Activated T-cell treated with anti-CD3 and anti-CD28 coated beads for 24 hours (primary cell): ENCODE measurements around the gene PKP4.

ENCODE experiments used
- DNase-seq: peaks from one replicate; pipeline ENCODE4 v3.0.0-alpha.2; 2020; ENCODE audit warnings: low read depth

PKP4 gene

DNA sequence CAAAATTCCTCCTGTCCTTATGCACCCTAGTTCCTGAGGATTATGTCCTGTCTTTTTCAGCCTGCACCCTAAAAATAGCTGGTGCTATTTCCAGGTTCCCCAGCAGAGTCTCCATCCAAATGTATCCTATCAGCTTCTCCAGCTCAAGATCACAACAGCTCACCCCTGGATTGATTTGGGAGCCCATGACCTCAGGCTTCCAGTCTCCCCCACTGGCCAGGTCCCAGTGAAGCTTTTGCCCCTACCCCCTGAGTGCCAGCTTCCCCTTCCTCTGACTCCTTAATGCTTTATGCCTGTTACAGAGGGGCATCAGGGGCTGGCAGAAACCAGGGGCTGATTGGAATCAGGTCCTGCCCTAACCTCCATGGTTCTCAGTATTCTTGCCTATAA, 261.4 kb downstream of the PKP4 start:
- no peak for DNase-seq

GRCh38 chr2:158718851-158719250, 262.1 kb downstream of the PKP4 start:
- no peak for DNase-seq

DNA sequence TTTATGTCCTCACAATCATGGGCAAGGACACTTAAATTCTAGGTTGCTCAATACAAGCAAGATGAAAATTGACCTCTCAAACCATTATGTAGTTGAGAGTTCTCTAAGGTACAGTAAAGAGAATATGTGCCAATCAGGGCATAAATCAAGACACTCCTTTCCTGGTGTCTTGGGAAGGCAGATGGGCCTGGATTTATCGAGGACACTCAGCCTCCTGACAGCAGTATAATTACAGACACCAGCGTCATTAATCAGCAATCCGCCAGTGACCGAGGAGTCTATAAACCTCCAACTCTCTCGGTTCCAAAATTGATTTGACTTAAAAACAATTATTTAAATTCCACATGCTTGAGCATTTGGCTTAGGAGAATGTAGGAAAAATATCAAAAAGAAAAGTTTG, 262.7 kb downstream of the PKP4 start:
- no peak for DNase-seq

GRCh38 chr2:158722266-158723105, 265.7 kb downstream of the PKP4 start:
- DNase-seq = no peak

DNA sequence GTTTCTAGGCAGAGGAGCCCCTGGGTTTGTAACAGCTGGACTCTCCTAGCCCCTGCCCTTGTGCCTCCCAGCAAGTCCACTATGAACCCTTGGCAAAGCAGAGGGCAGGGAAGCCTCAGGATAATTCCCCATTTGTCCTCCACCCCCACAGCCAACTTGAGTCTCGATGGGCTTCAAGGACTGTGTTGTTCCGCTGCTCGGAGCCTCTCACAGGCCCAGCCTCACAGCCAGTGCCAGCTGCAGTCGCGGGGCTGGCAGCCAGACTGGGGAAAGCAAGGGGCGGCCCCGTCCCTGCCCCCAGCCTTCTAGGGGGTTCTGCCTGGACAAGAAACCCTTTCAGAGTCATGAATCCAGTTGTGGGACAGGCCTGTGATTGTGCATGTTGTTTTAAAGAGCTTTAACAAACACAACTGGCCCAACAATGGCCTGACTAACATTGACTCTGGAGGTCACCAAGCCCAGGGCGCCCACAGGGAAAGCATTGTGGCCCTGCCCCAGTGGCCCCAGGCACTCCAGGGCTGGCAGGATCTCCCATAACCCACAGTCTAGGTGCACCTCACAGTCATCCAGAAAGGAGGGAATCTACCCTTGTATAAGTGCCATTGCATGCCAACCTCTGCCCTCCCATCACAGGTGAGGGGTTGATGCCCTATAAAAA, 266.6 kb downstream of the PKP4 start:
- DNase-seq = no peak

DNA sequence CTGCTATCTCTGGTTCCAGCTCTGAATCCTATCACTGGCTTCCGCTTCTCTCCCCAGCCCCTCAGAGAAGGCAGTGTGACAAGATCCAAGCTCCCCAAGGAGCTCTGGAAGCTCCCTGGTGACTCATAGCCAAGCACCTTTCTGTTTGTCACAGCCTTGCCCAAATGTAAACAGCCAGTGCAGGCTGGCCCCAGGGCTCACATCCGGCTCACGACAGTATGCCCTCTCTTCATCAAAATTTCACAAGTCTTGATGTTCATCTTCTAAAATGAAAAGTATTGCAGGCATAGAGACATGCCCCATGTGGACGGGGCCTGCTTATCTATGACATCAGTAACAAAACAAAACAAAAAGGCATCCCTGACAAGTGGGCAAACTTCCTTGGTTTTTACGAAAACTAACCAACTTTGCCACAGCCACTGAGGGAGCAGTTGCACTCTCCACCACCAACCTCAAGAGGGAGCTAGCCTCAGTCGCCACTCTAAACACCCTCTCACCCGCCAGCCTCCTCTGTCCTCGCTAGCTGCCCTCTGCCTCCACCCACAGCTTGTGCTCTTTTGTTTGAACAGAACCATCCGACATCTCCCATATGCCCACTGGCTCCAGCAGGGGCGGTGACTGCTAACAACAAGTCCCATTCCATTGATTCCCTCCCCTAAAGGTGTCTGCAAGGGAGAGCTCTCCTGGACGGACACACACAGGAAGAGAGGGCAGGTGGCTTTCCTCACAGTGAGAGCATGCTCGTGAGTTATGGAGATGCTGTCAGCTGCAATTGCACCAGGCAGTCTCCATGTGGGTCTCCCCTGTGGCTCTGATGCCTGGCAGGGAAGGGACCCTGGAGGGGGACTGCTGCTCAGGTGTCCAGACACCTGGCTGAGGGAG, 267.4 kb downstream of the PKP4 start:
- DNase-seq = no peak

DNA sequence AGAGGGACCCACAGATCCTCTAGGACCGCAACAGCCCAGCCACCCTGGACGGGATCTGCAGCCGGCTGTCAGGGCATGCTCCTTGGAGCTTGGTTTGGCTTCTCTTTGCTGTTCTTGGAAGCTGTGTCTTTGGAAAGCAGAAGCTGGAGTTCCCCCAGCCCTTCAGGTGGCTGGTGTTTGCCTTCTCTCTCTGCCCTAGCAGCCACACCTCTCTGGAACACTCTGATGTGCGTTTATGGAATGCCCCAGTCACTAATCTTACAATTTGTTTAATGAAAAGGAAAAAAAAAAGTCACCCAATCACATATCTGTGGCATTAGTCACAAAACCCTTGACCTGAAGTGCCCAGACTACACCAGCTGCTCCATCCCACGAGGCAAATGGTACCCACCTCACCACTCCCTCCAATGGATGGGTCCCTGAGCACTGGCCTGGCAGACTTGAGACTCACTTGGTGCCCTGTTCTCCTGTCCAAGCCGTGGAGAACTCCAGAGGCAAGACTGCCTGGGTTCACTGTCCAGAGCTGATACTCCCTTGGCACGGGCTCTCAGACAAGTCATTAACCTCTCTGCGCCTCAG, 268.1 kb downstream of the PKP4 start:
- no peak for DNase-seq

- no peak for DNase-seq
Measured at GRCh38 chr2:158725441-158725891, 268.7 kb downstream of the PKP4 start.

DNA sequence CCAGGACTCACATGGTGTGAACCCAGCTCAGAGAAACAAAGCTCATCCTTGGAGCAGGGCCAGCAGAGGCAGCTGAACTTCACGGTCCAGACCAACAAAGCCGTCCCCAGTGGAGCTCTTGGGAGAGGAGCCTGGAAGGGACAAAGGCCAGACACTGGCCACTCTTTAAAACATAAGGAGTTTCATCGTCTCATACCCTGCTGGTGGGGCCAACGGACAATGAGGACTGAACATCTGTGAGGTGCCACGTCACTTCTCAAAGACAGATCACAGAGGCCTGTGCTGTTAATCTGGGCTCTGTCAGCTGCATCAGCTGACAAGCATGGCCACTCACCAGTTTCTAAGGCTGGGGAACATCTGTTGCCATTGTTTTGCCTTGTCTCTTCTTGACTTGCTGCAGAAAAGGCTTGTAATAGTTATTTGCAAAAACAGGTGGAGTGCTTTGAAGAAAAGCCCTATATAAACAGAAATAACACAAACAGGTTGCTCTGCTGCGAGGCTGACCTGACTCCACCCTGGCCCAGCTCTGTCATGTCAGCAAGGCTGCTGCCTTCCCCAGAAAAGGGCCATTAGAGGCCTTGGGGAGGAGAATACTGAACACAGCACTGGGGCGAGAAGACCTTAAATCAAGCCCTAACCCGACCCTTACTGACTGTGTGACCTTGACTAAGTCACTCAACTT, 270.3 kb downstream of the PKP4 start:
- DNase-seq = no peak

GRCh38 chr2:158728422-158728821, 271.7 kb downstream of the PKP4 start:
- no peak for DNase-seq

GRCh38 chr2:158729451-158729850, 272.7 kb downstream of the PKP4 start:
- no peak for DNase-seq

DNA sequence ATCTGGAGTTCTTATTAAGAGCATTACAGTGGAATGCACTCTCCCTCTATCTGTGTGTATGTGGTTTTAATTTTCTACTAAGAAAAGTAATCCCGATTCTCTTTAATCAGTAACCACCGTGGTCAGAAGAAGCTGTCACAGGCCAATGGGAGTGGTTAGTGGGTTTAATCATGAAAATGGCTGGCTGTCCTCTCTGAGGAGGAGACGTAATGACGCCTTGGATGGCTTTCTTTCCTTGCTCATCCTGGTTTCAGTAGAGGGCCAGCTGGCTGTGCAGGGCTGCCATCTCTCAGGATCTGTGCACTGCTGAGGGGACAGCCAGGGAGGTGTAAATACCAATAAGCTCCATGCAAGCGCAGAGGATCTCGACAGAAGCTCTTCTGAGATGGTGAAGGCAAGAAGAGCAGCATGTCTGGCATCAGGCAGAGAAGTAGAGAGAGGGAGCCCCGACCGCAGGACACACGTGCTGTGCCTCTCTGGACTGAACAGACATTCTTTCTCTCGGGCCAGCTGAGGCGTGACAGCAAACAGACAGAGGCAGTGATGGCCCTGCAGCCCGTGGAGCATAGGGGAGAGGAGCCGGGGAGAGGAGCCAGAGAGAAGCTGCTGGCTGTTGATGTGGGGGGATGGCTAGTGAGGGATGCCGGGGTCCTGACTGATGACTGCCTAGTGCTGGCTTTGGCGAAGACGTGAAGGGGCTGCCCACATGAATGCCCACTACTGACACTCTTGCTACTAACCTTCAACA, 273.3 kb downstream of the PKP4 start:
- no peak for DNase-seq

GRCh38 chr2:158730621-158731140, 273.9 kb downstream of the PKP4 start:
- no peak for DNase-seq

DNA sequence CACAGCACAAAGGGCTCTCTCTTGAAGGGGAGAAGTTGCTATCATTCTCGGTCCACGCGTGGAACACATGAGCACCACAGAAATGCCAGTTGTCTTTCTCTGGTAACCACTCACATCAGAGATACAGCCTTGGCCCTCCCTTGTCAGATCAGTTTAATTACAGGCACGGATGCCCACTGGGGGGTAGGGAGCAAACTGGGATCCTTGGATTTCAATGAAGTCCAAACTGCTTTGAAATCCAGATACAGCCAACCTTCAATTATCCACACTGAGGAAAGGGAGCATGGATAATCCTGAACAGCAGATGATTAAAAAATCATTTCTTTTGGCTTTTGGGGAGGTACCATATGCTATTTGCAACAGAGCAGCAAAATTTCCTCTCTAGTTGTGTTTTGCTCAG, 274.6 kb downstream of the PKP4 start:
- DNase-seq = no peak
